H1 (cell line): ENCODE measurements around the gene CENPX. TPM values are rescaled to one million over a fixed set of nuclear protein-coding genes. Genes with fewer than 3 reads are reported as not detected.

Source experiments
- CTCF ChIA-PET: fragments of 300-600 bp; sonication (Branson Sonifier 250); formaldehyde crosslinking; loops from one replicate; lab custom pipeline; 2021; ENCODE audit not compliant: partially characterized antibody; lab: Charles Lee
- POLR2A ChIA-PET: fragments of 300-600 bp; sonication (Branson Sonifier 250); formaldehyde crosslinking; loops from one replicate; lab custom pipeline; 2021; ENCODE audit warnings: inconsistent platforms; ENCODE audit not compliant: partially characterized antibody; lab: Charles Lee
- DNase-seq, 2 experiments: peaks; one replicate each; pipeline versions ENCODE4 v3.0.0 to v3.0.0-alpha.2; 2010 to 2022; ENCODE audit warnings: low spot score in 2 of 2, low read depth in 1 of 2, mixed read lengths in 1 of 2
- FAIRE-seq: peaks from 2 replicates; lab custom pipeline; 2011; peaks lifted over from hg19 to GRCh38; lab: Jason Lieb, UNC
- H2AFZ ChIP-seq: 2 replicates; pipeline ENCODE4 v1.8.1; 2012; ENCODE audit warnings: low read length, inconsistent platforms
- H2AK5ac ChIP-seq: 2 replicates; pipeline ENCODE4 v1.6.1; 2013; ENCODE audit warnings: low read depth, low read length
- H2BK120ac ChIP-seq: replicated peaks from 2 replicates; pipeline ENCODE3; 2013; ENCODE audit warnings: low read depth, low read length, inconsistent platforms
- H2BK12ac ChIP-seq: 2 replicates; pipeline ENCODE4 v1.6.1; 2013; ENCODE audit warnings: low read depth, low read length
- H2BK15ac ChIP-seq: 2 replicates; pipeline ENCODE4 v1.6.1; 2013; ENCODE audit warnings: low read length
- H2BK20ac ChIP-seq: 2 replicates; pipeline ENCODE4 v1.6.1; 2013; ENCODE audit warnings: low read length
- H2BK5ac ChIP-seq: 2 replicates; pipeline ENCODE4 v1.6.1; 2013; ENCODE audit warnings: low read depth, low read length
- H3K14ac ChIP-seq: 2 replicates; pipeline ENCODE4 v1.6.1; 2013; ENCODE audit warnings: inconsistent platforms; ENCODE audit not compliant: insufficient read length
- H3K18ac ChIP-seq: 2 replicates; pipeline ENCODE4 v1.6.1; 2013; ENCODE audit warnings: low read length; ENCODE audit errors: extremely low read depth
- H3K23ac ChIP-seq: 2 replicates; pipeline ENCODE4 v1.6.1; 2013; ENCODE audit warnings: inconsistent platforms; ENCODE audit not compliant: insufficient read length
- H3K23me2 ChIP-seq: 2 replicates; pipeline ENCODE4 v1.6.1; 2013; ENCODE audit warnings: low read depth, low read length
- H3K27ac ChIP-seq: 2 replicates; pipeline ENCODE4 v1.6.1; 2011; ENCODE audit warnings: low read depth, low read length, inconsistent platforms
- H3K27me3 ChIP-seq, 4 experiments: replicated peaks in 1 of 4; 1 replicate in 1 of 4; 2 replicates in 3 of 4; pipeline versions ENCODE4 v1.6.1 to v1.8.1; 2011 to 2013; ENCODE audit warnings: low read length in 3 of 4, mild to moderate bottlenecking in 3 of 4, inconsistent platforms in 2 of 4, mixed read lengths in 2 of 4, moderate library complexity in 1 of 4; ENCODE audit not compliant: control insufficient read depth in 3 of 4, insufficient read depth in 3 of 4; ENCODE audit errors: extremely low read depth in 1 of 4
- H3K36me3 ChIP-seq, 4 experiments: 2 replicates each; pipeline versions ENCODE4 v1.6.1 to v1.8.1; 2011 to 2013; ENCODE audit warnings: mild to moderate bottlenecking in 4 of 4, low read length in 3 of 4, moderate library complexity in 2 of 4, control low read depth in 1 of 4, inconsistent platforms in 1 of 4; ENCODE audit not compliant: insufficient read depth in 4 of 4, control insufficient read depth in 2 of 4
- H3K4ac ChIP-seq: replicated peaks from 2 replicates; pipeline ENCODE3; 2013; ENCODE audit warnings: low read length, low read depth, mixed read lengths, inconsistent platforms; ENCODE audit not compliant: insufficient read length
- H3K4me1 ChIP-seq, 4 experiments: replicated peaks in 1 of 4; 1 replicate in 1 of 4; 2 replicates in 3 of 4; pipeline versions ENCODE4 v1.6.1 to v1.8.1; 2011 to 2013; ENCODE audit warnings: low read length in 3 of 4, inconsistent platforms in 2 of 4, mixed read lengths in 1 of 4; ENCODE audit not compliant: insufficient read depth in 4 of 4, control insufficient read depth in 3 of 4
- H3K4me2 ChIP-seq, 2 experiments: 2 replicates each; pipeline versions ENCODE4 v1.6.1 to v1.8.1; 2011 to 2013; ENCODE audit warnings: low read depth in 2 of 2, low read length in 2 of 2, control low read depth in 1 of 2, inconsistent platforms in 1 of 2, mild to moderate bottlenecking in 1 of 2; ENCODE audit not compliant: insufficient read depth in 1 of 2
- H3K4me3 ChIP-seq, 4 experiments: fragments of 200-600, 300-600 bp in 1 of 4; sonication (generic), shearing (Covaris generic), sonication (Bioruptor Twin) in 1 of 4; 2 replicates each; pipeline versions ENCODE4 v1.5.1 to v1.8.1; 2011 to 2016; ENCODE audit warnings: low read length in 4 of 4, low read depth in 3 of 4, control low read depth in 2 of 4, inconsistent platforms in 2 of 4, mild to moderate bottlenecking in 2 of 4, mixed read lengths in 1 of 4, moderate library complexity in 1 of 4; ENCODE audit not compliant: insufficient read depth in 2 of 4; ENCODE audit errors: extremely low read depth in 1 of 4
- H3K56ac ChIP-seq: replicated peaks from 2 replicates; pipeline ENCODE3; 2013; ENCODE audit warnings: low read depth, mild to moderate bottlenecking, mixed read lengths, low read length, inconsistent platforms; ENCODE audit not compliant: insufficient read length
- H3K79me1 ChIP-seq: 2 replicates; pipeline ENCODE4 v1.6.1; 2013; ENCODE audit warnings: low read depth, low read length, control low read depth
- H3K79me2 ChIP-seq, 2 experiments: 2 replicates each; pipeline versions ENCODE4 v1.6.1 to v1.8.1; 2012 to 2013; ENCODE audit warnings: low read length in 2 of 2, mild to moderate bottlenecking in 2 of 2, inconsistent platforms in 1 of 2; ENCODE audit not compliant: insufficient read depth in 2 of 2, control insufficient read depth in 1 of 2
- H3K9ac ChIP-seq, 4 experiments: replicated peaks in 1 of 4; 1 replicate in 1 of 4; 2 replicates in 3 of 4; pipeline versions ENCODE4 v1.6.1 to v1.8.1; 2011 to 2013; ENCODE audit warnings: low read depth in 3 of 4, low read length in 3 of 4, control low read depth in 2 of 4, mild to moderate bottlenecking in 2 of 4, moderate library complexity in 2 of 4, inconsistent platforms in 1 of 4; ENCODE audit errors: extremely low read depth in 1 of 4
- H3K9me3 ChIP-seq, 2 experiments: 2 replicates each; pipeline versions ENCODE4 v1.6.1 to v1.8.1; 2012 to 2013; ENCODE audit warnings: mild to moderate bottlenecking in 2 of 2, moderate library complexity in 2 of 2, control low read depth in 1 of 2, inconsistent platforms in 1 of 2, low read depth in 1 of 2, low read length in 1 of 2, mixed read lengths in 1 of 2; ENCODE audit not compliant: insufficient read depth in 2 of 2
- H4K20me1 ChIP-seq, 2 experiments: replicated peaks in 1 of 2; 2 replicates each; pipeline versions ENCODE3 to v1.8.1; 2011 to 2013; ENCODE audit warnings: inconsistent platforms in 2 of 2, low read length in 2 of 2, mild to moderate bottlenecking in 1 of 2; ENCODE audit not compliant: insufficient read depth in 2 of 2, control insufficient read depth in 1 of 2
- H4K5ac ChIP-seq: 2 replicates; pipeline ENCODE4 v1.6.1; 2013; ENCODE audit warnings: low read length, low read depth, mixed read lengths, inconsistent platforms; ENCODE audit not compliant: insufficient read length
- H4K8ac ChIP-seq: 2 replicates; pipeline ENCODE4 v1.8.0; 2013; ENCODE audit warnings: mild to moderate bottlenecking, moderate library complexity, low read length, inconsistent platforms; ENCODE audit not compliant: insufficient read depth; ENCODE audit errors: extremely low read depth
- H4K91ac ChIP-seq: replicated peaks from 2 replicates; pipeline ENCODE3; 2013; ENCODE audit warnings: low read length, mixed read lengths, inconsistent platforms; ENCODE audit not compliant: insufficient read length
- BACH1 ChIP-seq: IDR thresholded peaks from 2 replicates; pipeline ENCODE4 v1.6.1; 2012; ENCODE audit warnings: low read length, improper control_type of control experiment
- FOSL1 ChIP-seq: IDR thresholded peaks from 2 replicates; pipeline ENCODE4 v1.6.1; 2011; ENCODE audit warnings: mild to moderate bottlenecking, low read depth, low read length, moderate library complexity; ENCODE audit not compliant: insufficient read depth
- GTF2F1 ChIP-seq: IDR thresholded peaks from 2 replicates; pipeline ENCODE4 v1.6.1; 2012; ENCODE audit warnings: low read depth, low read length, improper control_type of control experiment, borderline replicate concordance
- KDM1A ChIP-seq: fragments of 200-600, 300-600 bp; sonication (generic); IDR thresholded peaks from 2 replicates; pipeline ENCODE4 v1.7.1; 2016; ENCODE audit warnings: mild to moderate bottlenecking, low read length, borderline replicate concordance
- NANOG ChIP-seq: IDR thresholded peaks from 2 replicates; pipeline ENCODE4 v1.6.1; 2011; ENCODE audit warnings: low read length, low read depth, mild to moderate bottlenecking, inconsistent platforms; ENCODE audit not compliant: insufficient read depth, poor library complexity, severe bottlenecking
- PHF8 ChIP-seq: fragments of 200-600 bp; sonication (generic); conservative IDR thresholded peaks from 2 replicates; pipeline ENCODE4 v1.7.1; 2012; ENCODE audit warnings: low read depth, mild to moderate bottlenecking, inconsistent platforms, low read length, moderate library complexity
- RBBP5 ChIP-seq: IDR thresholded peaks from 2 replicates; pipeline ENCODE4 v1.7.1; 2012; ENCODE audit warnings: low read depth, mild to moderate bottlenecking, inconsistent platforms, low read length, moderate library complexity, borderline replicate concordance
- SIX5 ChIP-seq: IDR thresholded peaks from 2 replicates; pipeline ENCODE4 v1.6.1; 2011; ENCODE audit warnings: mild to moderate bottlenecking, low read depth, low read length
- SP2 ChIP-seq: IDR thresholded peaks from 2 replicates; pipeline ENCODE4 v1.6.1; 2012; ENCODE audit warnings: mild to moderate bottlenecking, low read length, inconsistent platforms
- TCF12 ChIP-seq: IDR thresholded peaks from 2 replicates; pipeline ENCODE4 v1.6.1; 2011; ENCODE audit warnings: low read depth, mild to moderate bottlenecking, low read length
- WGBS, 2 experiments: shearing (Covaris generic) in 1 of 2; methylation state at CpG; one replicate each; pipeline versions ENCODE4 v1.1.6 to v1.1.7; 2013 to 2015; ENCODE audit warnings: low lambda C conversion rate in 2 of 2, mixed read lengths in 2 of 2, inconsistent platforms in 1 of 2, low coverage in 1 of 2, missing lambda C conversion rate in 1 of 2; ENCODE audit not compliant: insufficient replicate concordance in 2 of 2, insufficient coverage in 1 of 2, insufficient read length in 1 of 2; ENCODE audit errors: extremely low coverage in 1 of 2, missing lambda C conversion rate in 1 of 2; 5-methylcytosine and 5-hydroxymethylcytosine counted together
- polyA plus RNA-seq, 7 experiments: library from polyadenylated mRNA; depleted of rRNA in 3 of 7; stranded (reverse) in 5 of 7; unstranded in 2 of 7; fragments of >200 nt in 5 of 7; fragments of 200-250 nt in 2 of 7; gene quantifications; 1 replicate in 5 of 7; 2 replicates in 1 of 7; 4 replicates in 1 of 7; pipeline versions ENCODE4 v1.2.1 to v1.2.3, GENCODE V29; 2011 to 2013; ENCODE audit warnings: missing spikeins in 2 of 7, mixed read lengths in 2 of 7
- total RNA-seq: library from RNA; stranded (reverse); fragmentation: NEBNext Ultra II Directional; extraction: Animal tissue kit (Norgen Biotek cat#: 25700); gene quantifications from 2 replicates; pipeline ENCODE4 v1.2.1, GENCODE V29; 2021
- TF ChIP-seq, protein P1 (sequence below), 3 experiments: IDR thresholded peaks; 1 replicate in 2 of 3; 2 replicates in 1 of 3; pipeline versions ENCODE4 v1.5.1 to v1.6.1; 2011; ENCODE audit warnings: low read length in 3 of 3, mild to moderate bottlenecking in 3 of 3, inconsistent platforms in 2 of 3, low read depth in 1 of 3, moderate library complexity in 1 of 3; ENCODE audit not compliant: insufficient read depth in 1 of 3; ENCODE audit errors: control extremely low read depth in 1 of 3

CENPX gene
- total and polyA plus RNA-seq, 2 of the 8 experiments (the other 6 are each of a cell fraction or from before 2014, with no cell fraction given): 116 to 122 TPM

DNA sequence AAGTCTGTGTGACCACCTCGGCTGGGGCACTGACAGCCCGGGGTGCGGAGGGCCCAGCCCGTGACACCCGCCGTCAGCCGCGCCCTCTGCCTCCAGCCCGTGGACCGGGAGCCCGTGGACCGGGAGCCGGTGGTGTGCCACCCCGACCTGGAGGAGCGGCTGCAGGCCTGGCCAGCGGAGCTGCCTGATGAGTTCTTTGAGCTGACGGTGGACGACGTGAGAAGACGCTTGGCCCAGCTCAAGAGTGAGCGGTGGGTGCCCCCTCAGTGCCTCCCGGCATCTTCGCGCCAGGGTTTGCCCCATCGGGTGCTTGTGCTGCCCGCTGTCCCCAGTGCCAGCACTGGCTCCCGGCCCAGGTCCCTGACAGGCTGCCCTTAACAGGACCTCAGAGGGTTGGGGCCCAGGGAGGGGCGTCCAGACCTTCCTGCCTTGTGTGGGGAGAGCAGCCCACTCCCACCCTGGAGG, 13.7 kb downstream of the CENPX start:
- no peak overlapping the region for H3K4me3 ChIP-seq
- H3K9me3 ChIP-seq: no peaks in the 10 kb centered on the region
- H3K27me3 ChIP-seq: no peaks in the 10 kb centered on the region
- H2BK15ac ChIP-seq: no peak overlapping the region
- H3K36me3 ChIP-seq: no peaks in the 10 kb centered on the region; a peak in 2 of 8 replicates
- H3K79me2 ChIP-seq: no peaks in the 10 kb centered on the region
- H2AK5ac ChIP-seq: no peak overlapping the region
- H3K14ac ChIP-seq: no peak overlapping the region
- no peak overlapping the region for H4K5ac ChIP-seq
- no peak overlapping the region for H3K56ac ChIP-seq
- FAIRE-seq (no peak), DNase-seq (no peak)
- H3K23me2 ChIP-seq: 0 out of 2 replicates have a peak, but pooled peaks cover 1% of the 10 kb centered on the region
- no peak overlapping the region for H3K18ac ChIP-seq
- peaks cover 0 to 1% (median 0%) of the 10 kb centered on the region in 4 experiments; a peak in 1 of 7 replicates for H3K4me1 ChIP-seq
- no peak overlapping the region for H3K4ac ChIP-seq
- no peak overlapping the region for H2BK12ac ChIP-seq
- no peak overlapping the region for H2BK120ac ChIP-seq
- no peak overlapping the region for H2AFZ ChIP-seq
- WGBS, 2 experiments: 96% methylated on average over 19 of the region's 28 CpGs; no CpG with 5 or more reads in 1 of the 2 experiments
- ChIA-PET POLR2A (interaction anchor here (1.5 to 3.2 kb wide), 4 partner anchors 9 to 18 kb away, joined by 5 to 13 read pairs (median 6); partner anchors contain the start of genes CENPX and LRRC45), CTCF (interaction anchor here (1.0 to 3.4 kb wide), 7 partner anchors 11 to 55 kb away, joined by 3 to 16 read pairs (median 5); no protein-coding TSS in a partner anchor)
- peaks cover 3 to 7% of the 10 kb centered on the region in 2 experiments for H4K20me1 ChIP-seq
- no peak overlapping the region for H2BK5ac ChIP-seq
- H4K91ac ChIP-seq: no peak overlapping the region
- H3K4me2 ChIP-seq: no peak overlapping the region
- H3K9ac ChIP-seq: no peak overlapping the region
- H3K27ac ChIP-seq: no peak overlapping the region
- H2BK20ac ChIP-seq: no peak overlapping the region
- H4K8ac ChIP-seq: no peak overlapping the region
- H3K23ac ChIP-seq: no peak overlapping the region
- H3K79me1 ChIP-seq: peaks cover 3% of the 10 kb centered on the region
- TF ChIP-seq, protein P1, sequence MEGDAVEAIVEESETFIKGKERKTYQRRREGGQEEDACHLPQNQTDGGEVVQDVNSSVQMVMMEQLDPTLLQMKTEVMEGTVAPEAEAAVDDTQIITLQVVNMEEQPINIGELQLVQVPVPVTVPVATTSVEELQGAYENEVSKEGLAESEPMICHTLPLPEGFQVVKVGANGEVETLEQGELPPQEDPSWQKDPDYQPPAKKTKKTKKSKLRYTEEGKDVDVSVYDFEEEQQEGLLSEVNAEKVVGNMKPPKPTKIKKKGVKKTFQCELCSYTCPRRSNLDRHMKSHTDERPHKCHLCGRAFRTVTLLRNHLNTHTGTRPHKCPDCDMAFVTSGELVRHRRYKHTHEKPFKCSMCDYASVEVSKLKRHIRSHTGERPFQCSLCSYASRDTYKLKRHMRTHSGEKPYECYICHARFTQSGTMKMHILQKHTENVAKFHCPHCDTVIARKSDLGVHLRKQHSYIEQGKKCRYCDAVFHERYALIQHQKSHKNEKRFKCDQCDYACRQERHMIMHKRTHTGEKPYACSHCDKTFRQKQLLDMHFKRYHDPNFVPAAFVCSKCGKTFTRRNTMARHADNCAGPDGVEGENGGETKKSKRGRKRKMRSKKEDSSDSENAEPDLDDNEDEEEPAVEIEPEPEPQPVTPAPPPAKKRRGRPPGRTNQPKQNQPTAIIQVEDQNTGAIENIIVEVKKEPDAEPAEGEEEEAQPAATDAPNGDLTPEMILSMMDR (IDR thresholded peaks at IDR 0.05; ENCODE audit: control extremely low read depth in 1 of 3, insufficient read depth in 1 of 3, low read depth in 1 of 3, low read length in 3 of 3): no peak
- TF ChIP-seq FOSL1 (no peak), BACH1 (no peak), RBBP5 (no peak), PHF8 (no peak), SP2 (no peak), SIX5 (no peak), NANOG (no peak), GTF2F1 (no peak), KDM1A (no peak), TCF12 (no peak)
